Breast epithelium (tissue), 3 donors: ENCODE measurements around the gene ZMIZ1.

Experiments
- CTCF ChIP-seq, 3 donors: fragments of 450-650 bp; IDR thresholded peaks; one replicate each; pipeline ENCODE4 v1.5.1; 2016 to 2017; ENCODE audit warnings: antibody characterized with exemption in 3 of 3, mild to moderate bottlenecking in 3 of 3, moderate library complexity in 3 of 3
- POLR2A ChIP-seq: fragments of 450-650 bp; IDR thresholded peaks from one replicate; pipeline ENCODE4 v1.6.1; 2016; ENCODE audit warnings: antibody characterized with exemption, mild to moderate bottlenecking, moderate library complexity
- POLR2AphosphoS5 ChIP-seq, 3 donors: sonication (generic); formaldehyde crosslinking; IDR thresholded peaks; one replicate each; pipeline ENCODE4 v1.6.1; 2017; ENCODE audit warnings: antibody characterized with exemption in 3 of 3

- TF ChIP-seq CTCF (IDR thresholded peaks at IDR 0.05) (no peak), POLR2A (no peak), POLR2AphosphoS5 (IDR thresholded peaks at IDR 0.05) (no peak)
These were observed 2.9 kb upstream of the ZMIZ1 start for GRCh38 chr10:79065853-79066252.
